Stimulated activated CD8-positive, alpha-beta memory T cell treated with anti-CD3 and anti-CD28 coated beads, Interleukin-2, amount 100 ng/mL, for 48 hours (primary cell): ENCODE results near the gene LMF2.
"Not testable (repeated sequence)": the region's sequence is repeated elsewhere in the genome, so short reads cannot be mapped to it uniquely, and the experiment has no call there.

Source experiments
- DNase-seq, 2 donors: peaks; one replicate each; pipeline ENCODE4 v3.0.0-alpha.2; 2020; ENCODE audit warnings: low read depth in 2 of 2

Gene LMF2

DNA sequence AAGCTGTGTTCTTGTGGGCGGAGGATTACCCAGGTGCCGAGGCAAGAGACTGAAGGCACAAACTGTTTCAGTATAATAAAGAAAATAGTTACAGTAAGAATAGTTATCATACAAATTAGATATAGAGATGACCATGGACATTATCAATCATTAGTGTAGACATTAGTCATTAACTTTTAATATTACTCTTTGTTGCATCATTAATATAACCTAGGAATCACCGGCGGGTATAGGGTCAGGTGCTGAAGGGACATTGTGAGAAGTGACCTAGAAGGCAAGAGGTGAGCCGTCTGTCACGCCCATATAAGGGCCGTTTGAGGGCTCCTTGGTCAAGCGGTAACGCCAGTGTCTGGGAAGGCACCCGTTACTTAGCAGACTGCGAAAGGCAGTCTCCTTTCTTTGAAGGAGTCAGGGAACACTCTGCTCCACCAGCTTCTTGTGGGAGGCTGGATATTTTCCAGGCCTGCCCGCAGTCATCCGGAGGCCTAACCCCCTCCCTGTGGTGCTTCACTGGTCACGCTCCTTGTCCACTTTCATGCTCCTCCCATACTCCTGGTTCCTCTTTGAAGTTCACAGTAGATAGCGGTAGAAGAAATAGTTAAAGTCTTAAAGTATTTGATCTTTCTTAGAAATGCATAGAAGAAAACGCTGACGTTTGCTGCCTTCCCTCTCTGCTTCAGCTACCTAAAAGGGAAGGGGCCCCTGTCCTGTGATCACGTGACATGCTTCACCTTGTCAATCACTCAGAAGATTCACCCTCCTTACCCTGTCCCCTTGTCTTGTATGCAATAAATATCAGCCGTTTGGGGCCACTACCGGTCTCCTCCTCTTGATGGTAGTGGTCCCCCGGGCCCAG, 26.6 kb upstream of the LMF2 start:
- not testable (repeated sequence) for DNase-seq

DNA sequence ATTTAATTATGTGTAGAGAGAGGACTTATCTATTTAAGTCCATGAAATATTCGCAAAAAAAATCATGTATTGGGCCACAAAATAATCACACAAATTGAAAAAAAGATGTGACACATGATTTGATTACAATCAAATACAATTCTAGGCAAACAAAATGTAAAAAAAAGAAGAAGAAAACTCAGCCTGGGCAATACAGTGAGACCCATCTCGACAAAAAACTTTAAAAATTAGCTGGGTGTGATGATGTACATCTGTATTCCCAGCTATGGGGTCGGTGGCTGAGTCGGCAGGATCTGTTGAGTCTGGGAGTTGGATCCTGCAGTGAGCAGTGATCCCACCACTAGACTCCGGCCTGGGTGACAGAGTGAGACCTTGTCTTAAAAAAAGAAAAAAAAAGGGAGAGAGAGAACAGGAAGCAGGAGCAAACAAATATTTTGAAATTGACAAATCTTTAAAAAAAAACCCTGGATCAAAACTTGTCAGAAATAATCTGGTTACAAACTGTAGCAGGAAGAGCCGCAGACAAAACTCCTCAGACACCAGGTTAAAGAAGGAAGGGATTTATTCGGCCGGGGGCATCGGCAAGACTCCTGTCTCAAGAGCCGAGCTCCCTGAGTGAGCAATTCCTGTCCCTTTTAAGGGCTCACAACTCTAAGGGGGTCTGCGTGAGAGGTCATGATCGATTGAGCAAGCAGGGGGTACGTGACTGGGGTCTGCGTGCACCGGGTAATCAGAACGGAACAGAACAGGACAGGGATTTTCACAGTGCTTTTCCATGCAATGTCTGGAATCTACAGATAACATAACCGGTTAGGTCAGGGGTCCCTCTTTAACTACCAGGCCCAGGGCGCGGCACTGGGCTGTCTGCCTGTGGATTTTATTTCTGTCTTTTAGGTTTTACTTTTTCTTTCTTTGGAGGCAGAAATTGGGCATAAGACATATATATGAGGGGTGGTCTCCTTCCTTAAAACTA, 25.6 kb upstream of the LMF2 start:
- no peak for DNase-seq

DNA sequence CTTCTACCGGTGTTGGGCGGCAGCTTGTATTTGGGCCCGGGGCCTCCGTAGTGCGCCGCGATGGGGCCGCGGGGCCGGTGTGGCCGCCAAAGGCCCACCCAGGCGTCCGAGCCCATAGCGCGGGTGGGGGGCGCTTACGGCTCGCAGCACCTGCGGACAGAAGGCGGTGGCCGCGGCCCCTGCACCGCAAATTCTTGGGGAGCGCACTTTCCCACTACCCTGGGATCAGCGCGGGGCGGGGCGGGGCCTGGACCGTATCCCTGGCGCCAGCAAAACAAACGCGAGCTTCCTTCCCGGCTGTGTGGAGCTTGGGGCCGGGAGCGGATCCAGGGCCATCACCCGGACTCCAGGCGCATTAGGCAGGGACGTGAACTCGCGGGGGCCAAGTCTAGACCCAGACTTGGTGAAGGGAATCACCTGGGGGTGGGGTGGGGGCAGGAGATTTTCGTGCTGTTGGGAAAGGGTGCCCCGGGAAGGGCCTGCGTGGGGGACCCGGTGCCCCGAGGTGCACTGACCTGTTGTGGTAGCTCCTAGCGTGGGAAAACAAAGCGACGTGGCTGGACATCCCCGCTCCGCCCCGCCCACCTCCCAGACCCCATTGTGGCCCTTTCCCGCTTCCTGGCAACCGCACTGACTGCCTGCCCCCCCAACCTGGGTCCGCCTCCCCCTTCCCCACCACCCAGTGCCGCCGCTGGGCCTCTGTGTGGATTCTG, 24.6 kb upstream of the LMF2 start:
- no peak for DNase-seq

DNA sequence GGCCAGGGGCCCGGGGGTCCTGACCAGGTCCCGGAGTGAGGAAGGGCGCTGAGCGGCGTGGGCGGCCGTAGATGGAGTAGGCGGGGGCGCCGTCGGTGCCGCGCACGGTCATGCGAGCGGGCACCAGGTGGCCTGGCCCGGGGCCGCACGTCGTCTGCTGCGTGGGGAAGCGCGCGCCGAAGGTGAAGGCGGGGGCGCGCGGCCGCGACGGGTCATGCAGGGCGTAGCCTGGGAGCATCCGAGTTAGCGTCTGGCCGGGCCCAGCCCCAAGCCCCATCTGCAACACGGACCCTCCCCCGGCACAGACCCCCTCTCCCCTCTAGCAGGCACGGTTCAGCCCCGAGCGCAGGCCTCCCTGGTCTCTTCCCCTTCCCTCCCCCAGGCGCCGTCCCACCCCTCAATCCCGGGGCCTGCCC, 24.1 kb upstream of the LMF2 start:
- DNase-seq: no peak

DNA sequence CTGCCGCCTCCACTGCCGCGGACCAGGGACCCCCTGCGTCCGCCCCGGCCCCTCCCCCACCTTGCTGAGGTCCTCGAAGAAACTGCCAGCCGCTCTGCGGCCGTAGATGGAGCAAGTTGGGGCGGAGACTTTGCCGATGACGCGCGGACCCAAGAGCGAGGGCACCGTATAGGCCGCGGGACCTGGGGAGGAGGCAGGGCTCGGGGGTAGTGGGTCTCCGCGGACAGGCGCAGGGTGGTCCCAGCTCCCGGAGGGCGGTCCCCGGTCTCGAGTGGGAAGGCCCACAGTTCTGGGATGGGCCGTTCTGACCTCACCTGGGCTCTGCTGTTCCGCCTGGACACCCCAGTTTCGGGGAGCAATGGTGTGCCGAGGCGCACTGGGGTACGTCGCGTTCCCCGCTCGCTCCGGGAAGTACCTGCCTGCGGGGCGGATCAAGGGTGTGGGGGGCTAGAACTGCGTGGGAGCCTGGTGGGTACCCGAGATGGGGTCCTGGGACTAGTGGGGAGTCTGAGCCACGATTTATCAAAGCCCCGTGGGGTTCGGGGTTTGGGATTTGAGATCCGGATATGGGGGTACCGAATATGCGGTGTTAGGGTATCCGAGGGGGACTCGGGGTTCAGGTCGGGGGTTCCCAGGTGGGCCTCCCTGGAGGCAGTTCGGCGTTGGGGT, 23.5 kb upstream of the LMF2 start:
- peak; percentile 73 to 85 for DNase-seq

DNA sequence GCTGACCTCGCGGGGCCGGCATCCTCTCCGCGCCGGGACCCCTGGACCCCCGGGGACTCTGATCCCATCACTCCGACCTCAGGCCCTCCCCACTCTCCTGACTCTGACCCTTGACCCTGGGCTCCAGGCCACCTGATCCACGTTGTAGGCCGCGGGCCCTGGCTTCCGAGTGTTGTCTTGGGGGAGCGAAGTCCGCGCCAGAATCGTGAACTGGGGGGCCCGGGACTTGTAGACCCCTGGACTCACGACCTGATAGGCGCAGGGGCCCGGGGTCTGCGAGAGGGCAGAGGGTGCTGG, 23.0 kb upstream of the LMF2 start:
- no peak for DNase-seq

DNA sequence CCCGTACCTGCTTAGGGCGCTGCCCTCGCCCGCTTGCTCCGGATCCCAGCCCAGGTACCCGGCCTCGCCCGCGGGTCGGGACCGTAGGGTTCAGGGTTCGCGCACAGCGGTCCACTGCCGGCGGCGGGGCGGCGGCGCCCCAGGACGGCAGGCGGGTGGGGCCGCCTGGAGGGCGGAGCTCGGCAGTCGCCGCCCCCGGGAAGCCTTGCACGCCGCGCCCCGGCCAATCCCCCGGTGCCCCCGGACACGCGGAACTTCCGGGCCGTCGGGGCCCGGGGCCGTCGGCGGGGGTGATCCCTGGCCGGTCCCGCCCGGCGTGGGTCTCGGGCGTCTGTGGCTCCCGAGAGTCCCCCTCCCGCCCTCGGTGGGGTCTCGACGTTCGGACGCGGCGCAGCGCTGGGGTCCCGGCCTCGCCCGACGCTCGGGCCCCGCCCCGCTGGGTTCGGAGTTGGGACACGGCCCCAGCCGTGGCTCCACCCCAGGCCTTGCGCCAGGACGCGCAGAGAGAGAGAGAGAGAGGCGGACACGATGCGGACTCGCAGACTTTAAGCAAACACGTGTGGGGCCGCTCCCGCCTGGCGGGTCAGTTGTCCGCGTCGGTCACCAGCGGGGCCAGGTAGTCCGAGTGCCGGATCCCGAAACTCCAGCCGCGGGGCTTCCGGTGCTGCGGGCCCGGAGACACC, 22.5 kb upstream of the LMF2 start, which contains the start of gene TYMP:
TSS of gene TYMP (minus strand) at position 116 of the 683 bp plus-strand sequence. CDS start 303 bp downstream, outside the sequence.
- peak in 1 of 2 donors; percentile 74 for DNase-seq

DNA sequence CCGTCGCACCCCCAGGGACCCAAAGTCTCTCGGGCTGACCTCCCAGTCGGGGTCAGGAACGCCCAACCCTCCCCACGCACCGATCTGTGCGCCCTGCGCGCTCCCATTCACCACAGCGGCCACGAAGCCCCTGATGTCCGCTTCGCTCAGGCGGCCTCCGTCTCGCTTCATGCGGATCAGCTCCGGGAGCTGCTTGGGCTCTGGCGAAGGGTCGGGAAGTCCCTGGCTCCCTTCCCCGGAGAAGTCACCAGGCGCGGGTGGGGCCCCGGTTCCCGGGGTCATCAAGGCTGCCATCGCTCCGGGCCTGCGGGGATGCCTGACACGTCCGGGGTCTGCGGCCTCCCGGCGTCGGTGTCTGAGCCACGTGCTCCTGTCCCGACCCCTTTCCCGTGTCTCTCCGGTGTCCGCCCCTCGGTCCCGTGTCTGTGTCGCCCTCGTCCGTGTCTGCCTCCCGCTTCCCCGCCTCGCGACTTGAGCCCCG, 22.0 kb upstream of the LMF2 start:
- DNase-seq: no peak

DNA sequence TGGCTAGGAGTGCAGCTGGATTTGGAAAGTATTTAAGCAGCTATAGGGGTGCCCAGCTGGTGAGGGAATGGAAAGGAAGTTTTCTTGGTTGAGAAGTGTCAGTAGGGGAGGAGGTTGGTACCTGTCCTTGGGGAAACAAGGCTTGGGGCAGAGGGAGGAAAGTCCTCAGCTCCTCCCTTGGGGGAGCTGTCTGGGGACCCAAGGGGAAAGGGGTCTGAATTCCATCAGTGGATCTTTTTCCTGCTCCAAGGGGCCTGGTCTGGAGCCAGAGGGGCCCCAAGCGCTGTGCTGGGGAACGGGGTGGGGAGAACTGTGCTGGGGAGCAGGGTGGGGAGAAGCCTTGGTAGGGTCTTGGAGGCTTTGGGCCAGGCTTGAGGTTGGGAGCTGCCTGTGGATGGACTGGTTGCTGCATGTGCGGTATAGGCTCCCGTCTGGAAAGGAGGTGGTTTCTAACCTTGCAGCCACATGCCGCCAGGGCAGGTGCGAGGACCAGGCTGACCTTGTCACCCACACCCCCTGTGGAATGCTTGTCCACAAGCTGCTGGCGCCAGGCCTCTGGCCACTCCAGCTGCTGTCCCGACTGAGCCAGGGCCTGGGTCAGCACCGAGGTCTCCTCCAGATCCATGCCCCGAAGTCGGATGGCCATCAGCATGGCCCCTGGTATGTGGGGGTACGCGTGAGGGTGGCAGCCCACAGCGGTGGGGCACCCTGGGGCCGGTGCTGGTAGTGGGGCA, 21.3 kb upstream of the LMF2 start:
- DNase-seq: no peak

DNA sequence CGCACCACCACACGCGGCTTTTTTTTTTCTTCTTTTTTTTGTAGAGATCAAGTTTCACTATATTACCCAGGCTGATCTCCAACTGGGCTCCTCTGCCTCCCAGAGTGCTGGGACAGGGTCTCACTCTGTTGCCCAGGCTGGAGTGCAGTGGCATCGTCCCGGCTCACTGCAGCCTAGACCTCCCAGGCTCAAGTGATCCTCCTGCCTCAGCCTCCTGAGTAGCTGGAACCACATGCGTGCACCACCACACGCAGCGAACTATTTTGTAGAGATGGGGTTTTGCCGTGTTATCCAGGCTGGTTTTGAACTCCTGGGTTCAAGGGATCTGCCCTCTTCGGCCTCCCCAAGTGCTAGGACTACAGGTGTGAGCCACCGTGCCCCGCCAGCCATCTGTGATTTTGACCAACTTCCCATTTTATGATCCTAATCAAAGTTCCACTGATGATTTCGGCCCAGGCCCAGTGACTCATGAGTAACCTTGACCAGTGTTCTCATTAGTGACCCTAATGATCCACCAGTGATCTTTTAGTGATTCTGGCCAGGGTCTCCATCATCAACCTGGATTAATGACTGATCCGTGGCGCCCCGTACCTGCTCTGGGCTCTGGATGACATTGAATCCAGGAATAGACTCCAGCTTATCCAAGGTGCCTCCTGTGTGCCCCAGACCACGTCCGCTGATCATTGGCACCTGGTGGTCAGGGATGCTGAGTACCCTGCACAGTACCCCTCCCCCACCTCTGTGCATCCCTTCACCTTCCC, 20.6 kb upstream of the LMF2 start:
- DNase-seq: no peak

DNA sequence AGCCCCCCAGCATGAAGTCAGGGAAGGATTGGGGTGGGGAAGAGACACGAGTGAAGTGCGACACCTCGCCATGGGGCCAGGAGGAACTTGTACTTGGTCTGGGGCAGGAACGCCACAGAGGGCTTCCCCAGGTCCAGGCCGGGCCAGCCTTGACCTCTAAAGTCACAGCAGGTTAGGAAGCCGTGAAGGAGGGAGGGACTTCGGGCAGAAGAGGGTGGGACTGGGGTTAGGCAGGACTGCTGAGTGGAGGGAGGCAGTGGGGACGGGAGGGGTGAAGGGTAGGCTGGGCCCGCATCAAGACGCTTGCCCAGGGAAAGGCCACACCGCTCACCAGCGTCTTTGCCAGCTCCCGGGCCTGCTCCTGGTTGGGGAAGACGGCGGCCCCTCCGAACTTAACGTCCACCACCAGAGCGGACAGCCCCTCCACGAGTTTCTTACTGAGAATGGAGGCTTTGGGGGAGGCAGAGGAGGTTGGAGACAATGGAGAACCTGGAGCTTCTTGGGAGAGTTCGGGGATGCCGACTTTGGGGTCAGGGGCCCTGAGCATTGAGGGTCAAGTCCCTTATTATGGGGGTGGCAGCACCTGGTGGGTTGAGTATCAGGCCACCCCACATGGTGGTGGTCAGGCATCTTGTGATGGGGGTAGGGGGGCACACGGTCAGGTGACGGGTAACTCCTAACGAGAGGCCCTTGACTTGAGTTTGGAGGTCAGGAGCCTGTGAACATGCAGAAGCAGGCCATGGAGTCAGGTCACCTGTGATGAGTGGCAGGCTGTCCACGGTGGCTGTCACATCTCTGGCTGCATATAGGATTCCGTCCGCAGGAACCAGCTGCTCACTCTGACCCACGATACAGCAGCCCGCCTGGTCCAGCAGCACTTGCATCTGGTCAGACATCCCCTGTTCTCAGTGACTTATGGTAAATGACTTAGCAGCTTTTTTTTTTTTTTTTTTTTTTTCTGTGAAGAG, 19.6 kb upstream of the LMF2 start:
- no peak for DNase-seq

DNA sequence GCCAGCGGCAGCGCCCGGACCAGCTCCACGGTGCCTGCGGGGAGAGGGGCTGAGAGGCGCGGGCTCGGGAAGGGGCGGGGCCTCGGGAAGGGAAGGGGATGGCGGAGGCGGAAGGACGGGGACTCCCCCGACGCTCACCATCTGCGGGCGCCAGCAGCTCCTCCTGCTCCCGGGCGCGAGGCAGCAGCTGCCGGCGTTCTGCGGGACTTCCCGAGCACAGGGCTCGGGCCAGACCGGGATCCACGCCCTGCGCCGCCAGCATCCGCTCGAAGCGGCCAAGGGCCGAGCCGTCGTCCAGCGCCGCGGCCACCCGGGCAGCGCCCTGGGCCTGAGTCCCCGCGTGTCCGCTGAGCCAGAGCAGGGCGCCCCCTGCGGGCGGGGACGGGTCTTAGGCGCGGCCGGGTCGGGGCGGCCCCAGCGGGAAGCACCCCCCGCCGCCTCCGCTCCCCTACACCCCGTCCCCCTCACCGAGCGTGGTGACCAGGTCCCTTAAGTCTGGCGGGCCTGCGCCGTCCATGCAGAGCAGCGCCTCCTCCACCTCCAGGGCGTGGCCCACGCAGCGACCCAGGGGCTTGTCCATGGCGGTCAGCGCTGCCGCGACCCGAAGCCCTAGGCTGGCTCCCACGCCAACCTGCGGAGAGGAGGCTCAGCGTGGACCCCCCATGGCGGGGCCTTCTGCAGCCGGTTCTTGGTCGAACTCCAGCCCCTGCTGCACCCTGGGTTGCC, 18.8 kb upstream of the LMF2 start:
- peak; percentile 85 to 86 for DNase-seq

DNA sequence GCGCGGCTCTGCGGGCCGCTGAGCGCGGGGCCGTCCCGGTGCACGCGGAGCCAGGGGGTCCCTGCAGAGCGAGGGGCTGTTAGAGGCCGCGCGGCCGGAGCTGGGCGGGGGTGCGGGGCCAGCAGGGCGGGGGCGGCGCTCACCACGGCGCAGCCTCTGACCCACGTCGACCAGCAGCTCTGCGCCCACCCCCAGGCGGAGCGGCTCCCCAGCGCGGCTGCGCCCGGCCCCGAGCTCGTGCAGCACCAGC, 18.3 kb upstream of the LMF2 start:
- no peak for DNase-seq

DNA sequence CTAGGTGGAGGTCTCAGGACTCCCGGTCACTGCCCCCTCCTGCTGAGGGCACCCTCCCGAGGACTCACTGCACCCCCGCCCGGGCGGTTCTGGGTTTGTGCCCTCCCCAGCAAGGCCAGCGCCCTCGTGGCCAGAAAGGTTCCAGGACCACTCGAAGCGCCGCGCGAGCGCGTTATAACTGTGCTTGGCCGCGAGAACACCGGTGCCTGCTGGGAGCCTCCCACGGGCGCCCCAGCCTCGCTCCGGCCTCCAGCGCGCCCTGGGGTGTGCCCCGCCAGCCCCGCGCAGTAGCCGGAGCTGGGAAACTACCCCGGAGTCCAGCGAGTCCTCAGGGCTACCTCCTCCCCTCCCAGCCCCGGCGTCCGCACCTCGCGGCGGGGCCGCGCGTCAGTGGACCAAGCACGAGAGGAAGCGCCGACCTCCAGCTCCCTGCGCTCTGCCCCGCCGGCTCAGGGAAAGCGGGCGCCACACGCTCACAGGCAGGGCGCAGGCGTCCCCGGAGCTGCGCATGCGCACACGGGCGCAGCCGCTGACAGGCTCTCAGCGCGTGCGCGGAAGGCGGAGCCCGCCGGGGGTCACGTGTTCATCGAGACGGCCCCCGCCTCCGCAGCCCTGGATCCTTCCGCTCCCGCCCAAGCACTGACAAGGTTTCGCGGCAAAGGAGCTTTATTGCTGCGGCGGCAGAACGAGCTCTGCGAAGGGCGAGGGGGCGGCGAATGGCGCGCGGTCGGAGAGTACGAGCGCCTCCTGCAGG, 17.8 kb upstream of the LMF2 start, which contains the start of gene SCO2:
TSS of gene SCO2 (minus strand) at position 495 of the 754 bp plus-strand sequence. CDS start 1,187 bp downstream, outside the sequence.
- peak; percentile 97 to 98 for DNase-seq

DNA sequence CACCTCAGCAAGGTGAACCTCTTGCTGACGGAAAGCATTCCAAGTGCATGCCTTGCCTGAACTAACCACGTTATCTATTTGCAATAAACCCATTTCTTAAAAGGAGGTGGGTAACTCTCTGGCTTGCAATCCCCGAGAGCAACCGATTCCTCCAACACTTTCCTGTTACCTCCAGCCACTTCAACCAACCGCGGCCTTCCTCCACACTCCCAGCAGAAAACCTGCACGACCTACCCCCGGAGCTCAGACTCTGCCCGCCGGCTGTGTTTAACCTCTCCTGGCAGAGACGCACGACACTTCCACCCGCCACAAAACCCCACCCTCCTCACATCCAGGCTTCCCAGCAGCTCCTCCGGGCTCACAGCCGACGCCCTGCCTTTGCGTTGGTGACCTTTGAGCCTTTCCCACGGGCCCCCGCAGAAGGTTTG, 17.2 kb upstream of the LMF2 start:
- no peak for DNase-seq

DNA sequence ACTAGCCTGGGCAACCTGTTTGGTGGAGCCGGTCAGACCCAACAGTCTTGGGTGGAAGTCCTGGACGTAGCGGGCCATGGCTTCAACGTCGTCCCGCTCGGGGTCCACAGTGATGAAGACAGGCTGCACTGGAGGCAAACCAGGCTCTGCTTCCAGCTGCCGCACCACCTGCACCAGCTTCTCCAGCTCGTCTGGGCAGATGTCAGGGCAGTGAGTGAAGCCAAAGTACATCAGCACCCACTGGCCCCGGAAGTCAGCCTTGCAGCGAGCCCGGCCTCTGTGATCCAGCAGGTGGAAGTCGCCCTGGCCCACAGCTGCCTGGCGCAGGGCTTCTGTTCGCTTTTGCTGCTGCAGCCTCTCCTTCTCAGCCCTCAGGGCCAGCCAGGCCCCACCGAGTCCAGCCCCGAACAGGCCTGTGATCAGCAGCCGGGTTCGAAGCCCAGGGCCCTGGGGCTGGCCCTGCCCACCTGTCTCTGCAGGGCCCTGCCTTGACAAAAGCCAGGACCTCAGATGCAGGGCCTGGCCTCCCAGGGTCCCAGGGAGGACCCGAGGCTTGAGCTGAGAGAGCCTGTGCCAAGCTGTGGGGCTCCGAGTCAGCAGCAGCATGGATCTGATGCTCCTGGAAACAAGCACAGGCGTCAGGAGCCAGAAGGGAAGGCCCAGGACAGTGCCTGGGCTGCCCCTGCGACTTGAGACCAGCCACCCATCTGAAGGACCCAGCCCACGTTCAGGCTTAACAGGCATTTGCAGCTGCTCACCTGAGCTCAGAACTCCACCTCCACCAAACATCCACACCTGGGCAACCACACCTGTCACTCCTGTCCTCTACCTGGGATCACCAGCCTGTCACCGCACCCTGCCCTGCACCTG, 16.5 kb upstream of the LMF2 start:
- DNase-seq: no peak
